Measurements from ENCODE around the gene RAP1GDS1. TPM values are rescaled to one million over a fixed set of nuclear protein-coding genes. Genes with fewer than 3 reads are reported as not detected.

Gene RAP1GDS1
- total and polyA plus RNA-seq, 2 of the 13 experiments (the other 11 are each of a cell fraction or from before 2014, with no cell fraction given): 19.3 to 42.5 TPM

- no peak for TF ChIP-seq ZNF704 (CRISPR knock-in tag; IDR thresholded peaks at IDR 0.05; ENCODE audit: borderline replicate concordance)
- TF ChIP-seq CENPT (CRISPR knock-in tag; IDR thresholded peaks at IDR 0.05; ENCODE audit: low read depth): no peak
- no peak for TF ChIP-seq NFYC (CRISPR knock-in tag; IDR thresholded peaks at IDR 0.05)
- TF ChIP-seq PLRG1 (conservative IDR thresholded peaks at IDR 0.05): no peak
- no peak for TF ChIP-seq KAT7 (CRISPR knock-in tag; IDR thresholded peaks at IDR 0.05; ENCODE audit: borderline replicate concordance)
- no peak for TF ChIP-seq MED8 (CRISPR knock-in tag; IDR thresholded peaks at IDR 0.05; ENCODE audit: insufficient replicate concordance)
- TF ChIP-seq SOX6 (IDR thresholded peaks at IDR 0.05): no peak
- 0 out of 2 replicates have a peak, but pooled peaks have one; percentile 46 for TF ChIP-seq SOX6 (CRISPR knock-in tag; IDR thresholded peaks at IDR 0.05)
- no peak for TF ChIP-seq DR1 (CRISPR knock-in tag; IDR thresholded peaks at IDR 0.05)
- TF ChIP-seq, protein P1, sequence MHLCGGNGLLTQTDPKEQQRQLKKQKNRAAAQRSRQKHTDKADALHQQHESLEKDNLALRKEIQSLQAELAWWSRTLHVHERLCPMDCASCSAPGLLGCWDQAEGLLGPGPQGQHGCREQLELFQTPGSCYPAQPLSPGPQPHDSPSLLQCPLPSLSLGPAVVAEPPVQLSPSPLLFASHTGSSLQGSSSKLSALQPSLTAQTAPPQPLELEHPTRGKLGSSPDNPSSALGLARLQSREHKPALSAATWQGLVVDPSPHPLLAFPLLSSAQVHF (CRISPR knock-in tag; IDR thresholded peaks at IDR 0.05): no peak
- TF ChIP-seq ZNF546 (CRISPR knock-in tag; conservative IDR thresholded peaks at IDR 0.05): no peak
- TF ChIP-seq ZNF605 (CRISPR knock-in tag; IDR thresholded peaks at IDR 0.05): 0 out of 2 replicates have a peak, but pooled peaks have one; percentile 41
- TF ChIP-seq, protein P2, sequence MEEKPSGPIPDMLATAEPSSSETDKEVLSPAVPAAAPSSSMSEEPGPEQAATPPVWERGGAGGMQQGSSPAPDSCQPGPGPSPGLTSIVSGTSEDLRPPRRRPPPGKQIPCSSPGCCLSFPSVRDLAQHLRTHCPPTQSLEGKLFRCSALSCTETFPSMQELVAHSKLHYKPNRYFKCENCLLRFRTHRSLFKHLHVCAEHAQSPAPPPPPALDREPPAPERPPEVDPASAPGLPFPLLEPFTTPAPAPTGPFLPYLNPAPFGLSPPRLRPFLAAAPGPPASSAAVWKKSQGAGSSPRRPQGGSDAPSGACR (CRISPR knock-in tag; IDR thresholded peaks at IDR 0.05): peak; percentile 84
- TF ChIP-seq, protein P3, sequence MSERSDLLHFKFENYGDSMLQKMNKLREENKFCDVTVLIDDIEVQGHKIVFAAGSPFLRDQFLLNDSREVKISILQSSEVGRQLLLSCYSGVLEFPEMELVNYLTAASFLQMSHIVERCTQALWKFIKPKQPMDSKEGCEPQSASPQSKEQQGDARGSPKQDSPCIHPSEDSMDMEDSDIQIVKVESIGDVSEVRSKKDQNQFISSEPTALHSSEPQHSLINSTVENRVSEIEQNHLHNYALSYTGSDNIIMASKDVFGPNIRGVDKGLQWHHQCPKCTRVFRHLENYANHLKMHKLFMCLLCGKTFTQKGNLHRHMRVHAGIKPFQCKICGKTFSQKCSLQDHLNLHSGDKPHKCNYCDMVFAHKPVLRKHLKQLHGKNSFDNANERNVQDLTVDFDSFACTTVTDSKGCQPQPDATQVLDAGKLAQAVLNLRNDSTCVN (CRISPR knock-in tag; IDR thresholded peaks at IDR 0.05; ENCODE audit: borderline replicate concordance): no peak
- TF ChIP-seq ZNF205 (CRISPR knock-in tag; IDR thresholded peaks at IDR 0.05): no peak
- TF ChIP-seq SNAPC2 (CRISPR knock-in tag; IDR thresholded peaks at IDR 0.05): no peak
- TF ChIP-seq NR2C2 (CRISPR knock-in tag; IDR thresholded peaks at IDR 0.05; ENCODE audit: borderline replicate concordance): peak; percentile 38; the same call in 1 of the 2 replicates
- no peak for TF ChIP-seq HMG20A (CRISPR knock-in tag; IDR thresholded peaks at IDR 0.05; ENCODE audit: borderline replicate concordance)
- TF ChIP-seq, protein P4, sequence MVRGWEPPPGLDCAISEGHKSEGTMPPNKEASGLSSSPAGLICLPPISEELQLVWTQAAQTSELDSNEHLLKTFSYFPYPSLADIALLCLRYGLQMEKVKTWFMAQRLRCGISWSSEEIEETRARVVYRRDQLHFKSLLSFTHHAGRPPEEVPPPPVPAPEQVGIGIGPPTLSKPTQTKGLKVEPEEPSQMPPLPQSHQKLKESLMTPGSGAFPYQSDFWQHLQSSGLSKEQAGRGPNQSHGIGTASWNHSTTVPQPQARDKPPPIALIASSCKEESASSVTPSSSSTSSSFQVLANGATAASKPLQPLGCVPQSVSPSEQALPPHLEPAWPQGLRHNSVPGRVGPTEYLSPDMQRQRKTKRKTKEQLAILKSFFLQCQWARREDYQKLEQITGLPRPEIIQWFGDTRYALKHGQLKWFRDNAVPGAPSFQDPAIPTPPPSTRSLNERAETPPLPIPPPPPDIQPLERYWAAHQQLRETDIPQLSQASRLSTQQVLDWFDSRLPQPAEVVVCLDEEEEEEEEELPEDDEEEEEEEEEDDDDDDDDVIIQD (CRISPR knock-in tag; IDR thresholded peaks at IDR 0.05; ENCODE audit: low read depth): no peak; the same call in 1 of the 2 replicates
- no peak for TF ChIP-seq ZNF121 (CRISPR knock-in tag; IDR thresholded peaks at IDR 0.05)
- no peak for TF ChIP-seq HNF4G (IDR thresholded peaks at IDR 0.05; ENCODE audit: borderline replicate concordance, low read depth, low read length)
- TF ChIP-seq HNF4G (CRISPR knock-in tag; IDR thresholded peaks at IDR 0.05; ENCODE audit: borderline replicate concordance, low read depth): no peak
- no peak for TF ChIP-seq TAF1 (CRISPR knock-in tag; IDR thresholded peaks at IDR 0.05)
- TF ChIP-seq ZNF616 (CRISPR knock-in tag; IDR thresholded peaks at IDR 0.05; ENCODE audit: low read depth): no peak
- TF ChIP-seq CENPBD1 (CRISPR knock-in tag; IDR thresholded peaks at IDR 0.05; ENCODE audit: borderline replicate concordance, low read depth): no peak
These were observed 464 bp downstream of the RAP1GDS1 start (continued) for GRCh38 chr4:98261405-98262291.

Measured in HepG2 (cell line).